Measurements from ENCODE around the gene TSHZ2.

Gene TSHZ2

GRCh38 chr20:53037621-53038020 is 65.5 kb downstream of the TSHZ2 start:
- Histone ChIP-seq H3K27me3 (ENCODE audit: insufficient read depth, insufficient read length) (no peaks in the 10 kb centered on the region), H3K36me3 (ENCODE audit: insufficient read depth, insufficient read length, low read length) (no peaks in the 10 kb centered on the region), H3K4me3 (ENCODE audit: insufficient read length, low read depth) (no peak overlapping the region), H3K4me1 (ENCODE audit: insufficient read depth, insufficient read length) (no peaks in the 10 kb centered on the region), H3K9ac (ENCODE audit: insufficient read length, low read depth) (no peak overlapping the region), H3K9me3 (ENCODE audit: insufficient read depth, low read length) (no peaks in the 10 kb centered on the region)
- no peak for TF ChIP-seq YY1 (IDR thresholded peaks at IDR 0.05; ENCODE audit: insufficient read depth, insufficient read length)
- no peak for TF ChIP-seq ZNF274 (IDR thresholded peaks at IDR 0.05; ENCODE audit: low read depth, low read length)
- TF ChIP-seq SUZ12 (IDR thresholded peaks at IDR 0.05; ENCODE audit: extremely low read depth, insufficient read depth, insufficient read length), result no peak
- DNase-seq (ENCODE audit: low read depth, low spot score), result no peak

GRCh38 chr20:53038299-53038698 is 66.1 kb downstream of the TSHZ2 start:
- H3K9me3 ChIP-seq (ENCODE audit: insufficient read depth, low read length), result no peaks in the 10 kb centered on the region
- H3K9ac ChIP-seq (ENCODE audit: insufficient read length, low read depth), result no peak overlapping the region
- H3K36me3 ChIP-seq (ENCODE audit: insufficient read depth, insufficient read length, low read length), result no peaks in the 10 kb centered on the region
- no peaks in the 10 kb centered on the region for H3K27me3 ChIP-seq (ENCODE audit: insufficient read depth, insufficient read length)
- H3K4me1 ChIP-seq (ENCODE audit: insufficient read depth, insufficient read length), result no peaks in the 10 kb centered on the region
- H3K4me3 ChIP-seq (ENCODE audit: insufficient read length, low read depth), result no peak overlapping the region
- TF ChIP-seq SUZ12 (IDR thresholded peaks at IDR 0.05; ENCODE audit: extremely low read depth, insufficient read depth, insufficient read length) (no peak), YY1 (IDR thresholded peaks at IDR 0.05; ENCODE audit: insufficient read depth, insufficient read length) (no peak), ZNF274 (IDR thresholded peaks at IDR 0.05; ENCODE audit: low read depth, low read length) (no peak)
- no peak for DNase-seq (ENCODE audit: low read depth, low spot score)

DNA sequence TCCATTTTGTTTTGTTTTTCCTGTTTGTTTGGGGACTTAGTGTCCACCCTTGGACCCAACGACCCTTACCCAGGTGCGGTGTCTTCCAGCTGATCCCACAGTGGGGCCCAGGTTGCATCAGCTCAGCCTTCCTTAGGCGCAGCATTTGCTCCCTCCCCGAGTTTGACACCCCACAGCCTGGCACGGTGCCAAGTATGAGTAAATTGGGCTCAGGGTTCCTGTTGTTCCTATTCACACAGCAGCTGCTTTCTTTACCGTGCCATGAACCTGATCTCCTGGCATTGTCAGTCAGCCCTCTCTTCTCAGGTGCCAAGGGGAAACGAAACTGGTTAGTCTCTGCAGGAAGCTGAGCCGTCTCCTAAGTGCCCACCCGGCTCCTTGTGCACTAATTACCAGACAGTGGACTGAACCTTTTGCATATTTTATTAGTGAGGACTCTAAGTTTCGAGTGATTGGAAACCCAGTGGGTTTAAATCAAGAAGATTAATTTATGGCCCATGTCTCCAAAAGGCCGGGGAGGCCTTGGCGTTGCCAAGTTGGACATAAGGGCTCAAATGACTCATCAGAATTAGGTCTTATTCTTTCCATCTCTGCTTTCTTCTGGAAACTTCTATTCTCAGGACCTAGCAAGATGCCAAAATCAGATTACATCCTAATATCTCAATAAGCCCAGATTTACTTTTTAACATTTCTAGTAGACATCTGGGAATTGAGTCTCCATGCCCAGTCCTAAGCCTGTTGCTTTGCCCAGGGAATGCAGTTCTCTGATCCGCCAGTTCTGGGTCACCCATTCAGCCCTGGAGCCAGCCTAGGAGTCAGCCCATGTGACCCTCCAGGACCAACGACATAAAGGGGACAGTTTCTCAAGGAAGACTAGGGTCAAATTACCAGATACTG is 68.8 kb downstream of the TSHZ2 start:
- Histone ChIP-seq H3K4me3 (ENCODE audit: insufficient read length, low read depth) (no peak overlapping the region), H3K4me1 (ENCODE audit: insufficient read depth, insufficient read length) (no peaks in the 10 kb centered on the region), H3K9me3 (ENCODE audit: insufficient read depth, low read length) (no peaks in the 10 kb centered on the region), H3K36me3 (ENCODE audit: insufficient read depth, insufficient read length, low read length) (no peaks in the 10 kb centered on the region), H3K27me3 (ENCODE audit: insufficient read depth, insufficient read length) (no peaks in the 10 kb centered on the region), H3K9ac (ENCODE audit: insufficient read length, low read depth) (no peak overlapping the region)
- DNase-seq (ENCODE audit: low read depth, low spot score), result no peak
- TF ChIP-seq ZNF274 (IDR thresholded peaks at IDR 0.05; ENCODE audit: low read depth, low read length), result no peak

DNA sequence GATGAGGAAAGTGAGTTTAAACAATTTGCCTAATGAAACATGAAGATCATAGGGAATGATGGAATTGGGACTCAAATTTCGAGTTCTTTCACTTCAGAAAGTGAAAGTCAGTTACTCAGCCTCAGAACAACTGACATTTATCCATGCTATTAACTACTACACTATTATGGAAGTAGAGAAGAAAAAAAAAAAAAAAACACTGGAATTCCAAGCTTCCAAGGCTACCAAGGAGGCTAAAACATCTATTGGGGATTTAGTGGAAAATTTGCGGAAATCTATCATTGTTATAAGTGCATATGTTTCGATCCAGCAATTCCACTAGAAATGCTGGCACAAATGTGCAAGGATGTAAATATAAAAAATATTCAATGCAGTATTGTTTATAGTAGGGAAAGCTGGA is 70.4 kb downstream of the TSHZ2 start:
- Histone ChIP-seq H3K9ac (ENCODE audit: insufficient read length, low read depth) (no peak overlapping the region), H3K4me3 (ENCODE audit: insufficient read length, low read depth) (no peak overlapping the region), H3K36me3 (ENCODE audit: insufficient read depth, insufficient read length, low read length) (no peaks in the 10 kb centered on the region), H3K27me3 (ENCODE audit: insufficient read depth, insufficient read length) (no peaks in the 10 kb centered on the region), H3K9me3 (ENCODE audit: insufficient read depth, low read length) (no peaks in the 10 kb centered on the region), H3K4me1 (ENCODE audit: insufficient read depth, insufficient read length) (no peaks in the 10 kb centered on the region)
- TF ChIP-seq ZNF274 (IDR thresholded peaks at IDR 0.05; ENCODE audit: low read depth, low read length), result no peak
- TF ChIP-seq YY1 (IDR thresholded peaks at IDR 0.05; ENCODE audit: insufficient read depth, insufficient read length), result no peak
- TF ChIP-seq SUZ12 (IDR thresholded peaks at IDR 0.05; ENCODE audit: extremely low read depth, insufficient read depth, insufficient read length), result no peak
- DNase-seq (ENCODE audit: low read depth, low spot score), result no peak

DNA sequence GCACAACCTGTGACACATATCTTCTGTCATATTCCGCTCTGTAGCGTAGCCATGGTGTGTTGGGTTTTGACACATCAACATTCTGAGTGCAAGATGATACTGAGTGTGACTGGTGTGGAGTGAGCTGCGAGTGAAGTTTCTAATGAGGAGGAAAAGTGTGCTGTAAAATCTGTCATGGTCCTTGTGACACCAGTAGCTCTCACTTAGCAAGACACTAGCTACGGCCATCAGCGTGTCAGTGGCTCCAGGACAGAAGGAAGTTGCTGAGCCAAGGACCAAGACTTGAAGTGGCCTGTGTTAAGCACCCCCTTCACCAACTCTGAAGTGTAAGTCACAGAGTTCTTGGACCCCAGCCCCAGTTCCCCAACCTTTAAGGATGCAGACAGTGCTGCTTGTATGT is 72.1 kb downstream of the TSHZ2 start:
- Histone ChIP-seq H3K36me3 (ENCODE audit: insufficient read depth, insufficient read length, low read length) (no peaks in the 10 kb centered on the region), H3K4me3 (ENCODE audit: insufficient read length, low read depth) (no peak overlapping the region), H3K4me1 (ENCODE audit: insufficient read depth, insufficient read length) (no peaks in the 10 kb centered on the region), H3K9me3 (ENCODE audit: insufficient read depth, low read length) (no peaks in the 10 kb centered on the region), H3K9ac (ENCODE audit: insufficient read length, low read depth) (no peak overlapping the region), H3K27me3 (ENCODE audit: insufficient read depth, insufficient read length) (no peaks in the 10 kb centered on the region)
- DNase-seq (ENCODE audit: low read depth, low spot score), result no peak
- TF ChIP-seq ZNF274 (IDR thresholded peaks at IDR 0.05; ENCODE audit: low read depth, low read length), result no peak
- no peak for TF ChIP-seq SUZ12 (IDR thresholded peaks at IDR 0.05; ENCODE audit: extremely low read depth, insufficient read depth, insufficient read length)
- no peak for TF ChIP-seq YY1 (IDR thresholded peaks at IDR 0.05; ENCODE audit: insufficient read depth, insufficient read length)

DNA sequence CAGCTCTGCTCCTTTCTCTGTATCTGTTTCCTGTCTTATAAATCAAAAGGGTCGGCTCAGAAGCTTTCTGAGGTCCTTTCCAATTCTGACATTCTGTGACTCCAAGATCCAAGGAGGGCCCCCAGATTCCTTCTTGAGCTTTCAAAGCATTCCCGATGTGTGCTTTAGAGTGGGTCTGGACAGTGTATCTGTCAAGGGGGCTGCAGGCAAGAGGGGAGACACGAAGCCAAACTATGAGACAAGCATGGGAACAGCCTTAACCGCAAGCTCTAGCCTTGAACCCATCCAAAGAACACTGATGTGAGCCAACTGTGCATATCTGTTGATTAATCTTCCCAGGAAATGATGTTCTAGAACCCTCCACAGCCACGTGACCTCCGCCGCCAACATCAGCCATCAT is 73.8 kb downstream of the TSHZ2 start:
- no peak for DNase-seq (ENCODE audit: low read depth, low spot score)
- no peaks in the 10 kb centered on the region for H3K9me3 ChIP-seq (ENCODE audit: insufficient read depth, low read length)
- H3K9ac ChIP-seq (ENCODE audit: insufficient read length, low read depth), result no peak overlapping the region
- no peaks in the 10 kb centered on the region for H3K36me3 ChIP-seq (ENCODE audit: insufficient read depth, insufficient read length, low read length)
- H3K4me3 ChIP-seq (ENCODE audit: insufficient read length, low read depth), result no peak overlapping the region
- no peaks in the 10 kb centered on the region for H3K4me1 ChIP-seq (ENCODE audit: insufficient read depth, insufficient read length)
- TF ChIP-seq ZNF274 (IDR thresholded peaks at IDR 0.05; ENCODE audit: low read depth, low read length), result no peak
- TF ChIP-seq YY1 (IDR thresholded peaks at IDR 0.05; ENCODE audit: insufficient read depth, insufficient read length), result no peak
- no peak for TF ChIP-seq SUZ12 (IDR thresholded peaks at IDR 0.05; ENCODE audit: extremely low read depth, insufficient read depth, insufficient read length)
- no peaks in the 10 kb centered on the region for H3K27me3 ChIP-seq (ENCODE audit: insufficient read depth, insufficient read length)

DNA sequence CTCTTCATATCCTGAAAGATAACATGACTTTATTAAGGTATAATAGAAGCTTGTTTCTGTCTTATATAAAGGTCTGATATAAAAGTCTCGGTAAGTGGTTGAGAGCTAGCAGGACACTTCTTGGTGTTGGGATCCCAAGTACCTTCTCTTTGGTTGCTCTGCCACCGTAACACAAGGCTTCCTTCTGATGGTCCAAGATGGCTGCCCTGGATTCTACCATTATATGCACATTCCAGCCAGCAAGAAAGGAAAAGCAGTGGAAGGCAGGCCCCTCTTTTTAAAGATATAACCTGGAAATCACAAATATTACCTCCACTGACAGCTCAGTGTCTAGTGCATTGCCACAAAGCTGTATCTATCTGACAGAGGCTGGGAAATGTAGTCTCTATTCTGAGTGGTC is 75.0 kb downstream of the TSHZ2 start:
- Histone ChIP-seq H3K4me3 (ENCODE audit: insufficient read length, low read depth) (no peak overlapping the region), H3K36me3 (ENCODE audit: insufficient read depth, insufficient read length, low read length) (no peaks in the 10 kb centered on the region), H3K27me3 (ENCODE audit: insufficient read depth, insufficient read length) (no peaks in the 10 kb centered on the region), H3K9me3 (ENCODE audit: insufficient read depth, low read length) (no peaks in the 10 kb centered on the region), H3K4me1 (ENCODE audit: insufficient read depth, insufficient read length) (no peaks in the 10 kb centered on the region), H3K9ac (ENCODE audit: insufficient read length, low read depth) (no peak overlapping the region)
- TF ChIP-seq ZNF274 (IDR thresholded peaks at IDR 0.05; ENCODE audit: low read depth, low read length) (no peak), YY1 (IDR thresholded peaks at IDR 0.05; ENCODE audit: insufficient read depth, insufficient read length) (no peak), SUZ12 (IDR thresholded peaks at IDR 0.05; ENCODE audit: extremely low read depth, insufficient read depth, insufficient read length) (no peak)
- DNase-seq (ENCODE audit: low read depth, low spot score), result no peak

Measured in NT2/D1 (cell line).